Thyroid gland (tissue), 4 donors: ENCODE results near the gene QPRT.
A peak's percentile ranks its signal among the peaks of the same experiment; 100 is the strongest.

Experiments
- CTCF ChIP-seq, 6 experiments: fragments of 200-600 bp in 3 of 6; fragments of 450-650 bp in 3 of 6; sonication (generic) in 3 of 6; IDR thresholded peaks; one replicate each; pipeline ENCODE4 v1.5.1; 2016 to 2019; ENCODE audit warnings: antibody characterized with exemption in 6 of 6, mild to moderate bottlenecking in 2 of 6, inconsistent platforms in 1 of 6, moderate library complexity in 1 of 6
- POLR2A ChIP-seq, 2 donors: fragments of 450-650 bp; IDR thresholded peaks; one replicate each; pipeline ENCODE4 v1.6.1; 2017; ENCODE audit warnings: antibody characterized with exemption in 2 of 2, mild to moderate bottlenecking in 2 of 2, moderate library complexity in 1 of 2

- TF ChIP-seq CTCF (IDR thresholded peaks at IDR 0.05) (peak; percentile 76 to 93 (median 86)), POLR2A (IDR thresholded peaks at IDR 0.05) (no peak)
Observed at GRCh38 chr16:29700253-29700987, 21.4 kb downstream of the QPRT start.
